Measurements from ENCODE around the gene CDKN2AIPNL. TPM values are rescaled to one million over a fixed set of nuclear protein-coding genes. Genes with fewer than 3 reads are reported as not detected.
A peak's percentile ranks its signal among the peaks of the same experiment; 100 is the strongest.

The CDKN2AIPNL gene
- total and polyA plus RNA-seq, 3 donors from 2014 or later, result 36.0 to 42.6 (median 37.1) TPM

- peak overlapping the region; percentile 66 to 83 for H3K27ac ChIP-seq
- DNase-seq, result peak; percentile 28
- H3K4me1 ChIP-seq, result peaks cover 32% of the 10 kb centered on the region
- no peaks in the 10 kb centered on the region for H3K27me3 ChIP-seq
- H3K9me3 ChIP-seq, result no peaks in the 10 kb centered on the region
- H3K36me3 ChIP-seq (ENCODE audit: low read depth, missing control alignments), result no peaks in the 10 kb centered on the region
- WGBS, 2 donors, result 43 to 45% methylated on average over 2 of the region's 2 CpGs
- intact Hi-C loops (cut with DNase I; ENCODE audit: low total_unique reads), result no loop called here
- H3K4me3 ChIP-seq, result no peak overlapping the region
- no peak for TF ChIP-seq CTCF (IDR thresholded peaks at IDR 0.05)
- TF ChIP-seq POLR2A (IDR thresholded peaks at IDR 0.05), result no peak
Measured at GRCh38 chr5:134413046-134413445, 1.4 kb upstream of the CDKN2AIPNL start.

GRCh38 chr5:134411228-134411545 is 494 bp downstream of the CDKN2AIPNL start:
- no peak for TF ChIP-seq CTCF (IDR thresholded peaks at IDR 0.05)
- TF ChIP-seq POLR2A (IDR thresholded peaks at IDR 0.05), result no peak
- Histone ChIP-seq H3K4me1 (peaks cover 32% of the 10 kb centered on the region), H3K27ac (peak overlapping the region; percentile 66 to 83), H3K4me3 (peak overlapping the region; percentile 80 to 90), H3K27me3 (no peaks in the 10 kb centered on the region), H3K9me3 (no peaks in the 10 kb centered on the region), H3K36me3 (ENCODE audit: low read depth, missing control alignments) (no peaks in the 10 kb centered on the region)
- WGBS, 2 donors, result 4 to 5% methylated on average over 9 of the region's 9 CpGs
- intact Hi-C loops (cut with DNase I; ENCODE audit: low total_unique reads), result no loop called here
- DNase-seq, result no peak

GRCh38 chr5:134410822-134411221 is 859 bp downstream of the CDKN2AIPNL start:
- Histone ChIP-seq H3K4me1 (peaks cover 32% of the 10 kb centered on the region), H3K27me3 (no peaks in the 10 kb centered on the region), H3K4me3 (peak overlapping the region; percentile 80 to 90), H3K27ac (no peak overlapping the region), H3K9me3 (no peaks in the 10 kb centered on the region), H3K36me3 (ENCODE audit: low read depth, missing control alignments) (no peaks in the 10 kb centered on the region)
- DNase-seq, result no peak
- TF ChIP-seq CTCF (IDR thresholded peaks at IDR 0.05), result no peak
- TF ChIP-seq POLR2A (IDR thresholded peaks at IDR 0.05), result no peak
- intact Hi-C loops (cut with DNase I; ENCODE audit: low total_unique reads), result no loop called here
- 45 to 56% methylated on average over 4 of the region's 4 CpGs for WGBS, 2 donors

- no peaks in the 10 kb centered on the region for H3K36me3 ChIP-seq (ENCODE audit: low read depth, missing control alignments)
- no peak overlapping the region for H3K4me3 ChIP-seq
- no peaks in the 10 kb centered on the region for H3K27me3 ChIP-seq
- DNase-seq, result no peak
- 77 to 81% methylated on average over 6 of the region's 6 CpGs for WGBS, 2 donors
- intact Hi-C loops (cut with DNase I; ENCODE audit: low total_unique reads), result no loop called here
- H3K4me1 ChIP-seq, result peaks cover 32% of the 10 kb centered on the region
- H3K9me3 ChIP-seq, result no peaks in the 10 kb centered on the region
- TF ChIP-seq CTCF (IDR thresholded peaks at IDR 0.05) (no peak), POLR2A (IDR thresholded peaks at IDR 0.05) (no peak)
- H3K27ac ChIP-seq, result no peak overlapping the region
Measured at GRCh38 chr5:134409321-134409720, 2.4 kb downstream of the CDKN2AIPNL start.

GRCh38 chr5:134406390-134406789 is 5.3 kb downstream of the CDKN2AIPNL start:
- no peak for DNase-seq
- no peak for TF ChIP-seq POLR2A (IDR thresholded peaks at IDR 0.05)
- no peak for TF ChIP-seq CTCF (IDR thresholded peaks at IDR 0.05)
- Histone ChIP-seq H3K27me3 (no peaks in the 10 kb centered on the region), H3K27ac (no peak overlapping the region), H3K36me3 (ENCODE audit: low read depth, missing control alignments) (no peaks in the 10 kb centered on the region), H3K4me1 (peaks cover 14% of the 10 kb centered on the region), H3K4me3 (no peak overlapping the region), H3K9me3 (no peaks in the 10 kb centered on the region)
- intact Hi-C loops (cut with DNase I; ENCODE audit: low total_unique reads), result no loop called here
- WGBS, 2 donors, result 60 to 68% methylated on average over 1 of the region's 1 CpG
